ENCODE data around the gene ISCA2.

DNA sequence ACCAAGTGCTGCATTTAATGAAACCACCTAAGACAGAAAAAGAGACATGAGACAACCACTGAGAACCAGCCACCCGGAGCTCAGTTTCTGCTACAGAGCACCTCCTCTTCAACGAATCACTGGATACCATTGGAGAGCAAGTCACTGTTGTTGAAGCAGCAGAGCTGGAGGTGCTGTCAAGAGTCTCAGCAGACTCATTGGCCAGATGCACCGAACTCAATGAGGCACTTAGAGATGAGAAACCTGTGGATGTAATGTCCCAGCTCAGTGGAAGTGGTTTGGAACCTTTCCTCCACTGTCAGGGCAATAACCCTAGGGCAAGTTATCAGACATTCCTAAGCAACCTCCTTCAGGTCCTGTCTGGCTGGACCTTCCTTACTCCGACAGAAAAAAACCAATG is 13.5 kb upstream of the ISCA2 start:
- no peak for TF ChIP-seq EZH2phosphoT487 (IDR thresholded peaks at IDR 0.05; ENCODE audit: borderline replicate concordance)
- TF ChIP-seq CTCF (conservative IDR thresholded peaks at IDR 0.05; ENCODE audit: low read length): no peak

All from Loucy (cell line).